Activated CD8-positive, alpha-beta memory T cell treated with anti-CD3 and anti-CD28 coated beads for 1 hour (primary cell): ENCODE results near the gene MRPL22.
"Not testable (repeated sequence)": the region's sequence is repeated elsewhere in the genome, so short reads cannot be mapped to it uniquely, and the experiment has no call there.

Experiments
- DNase-seq, 2 donors: peaks; one replicate each; pipeline ENCODE4 v3.0.0-alpha.2; 2020; ENCODE audit warnings: low read depth in 1 of 2; ENCODE audit errors: extremely low read depth in 1 of 2

The MRPL22 gene

GRCh38 chr5:154939387-154939786 is 1.5 kb upstream of the MRPL22 start:
- DNase-seq = not testable (repeated sequence)

DNA sequence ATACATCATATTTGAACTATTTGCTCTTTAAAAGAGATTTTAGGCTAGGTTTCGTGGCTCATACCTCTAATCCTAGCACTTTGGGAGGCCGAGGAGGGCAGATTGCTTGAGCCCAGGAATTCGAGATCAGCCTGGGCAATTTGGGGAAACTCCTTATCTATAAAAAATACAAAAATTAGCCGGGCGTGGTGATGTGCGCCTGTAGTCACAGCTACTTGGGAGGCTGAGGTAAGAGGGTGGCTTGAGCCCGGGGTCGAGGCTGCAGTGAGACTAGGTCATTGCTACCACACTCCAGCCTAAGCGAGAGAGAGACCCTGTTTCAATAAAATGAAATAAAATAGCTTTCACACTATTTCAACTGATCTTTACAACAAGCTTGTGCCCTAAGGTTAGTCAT is 500 bp upstream of the MRPL22 start:
- no peak for DNase-seq

- no peak for DNase-seq
Observed at GRCh38 chr5:154943527-154943926, 2.7 kb downstream of the MRPL22 start.

- no peak for DNase-seq
Observed at GRCh38 chr5:154944716-154945115, 3.8 kb downstream of the MRPL22 start.

GRCh38 chr5:154945695-154946301 is 4.9 kb downstream of the MRPL22 start:
- DNase-seq = no peak

GRCh38 chr5:154947778-154948177 is 6.9 kb downstream of the MRPL22 start:
- DNase-seq = no peak

DNA sequence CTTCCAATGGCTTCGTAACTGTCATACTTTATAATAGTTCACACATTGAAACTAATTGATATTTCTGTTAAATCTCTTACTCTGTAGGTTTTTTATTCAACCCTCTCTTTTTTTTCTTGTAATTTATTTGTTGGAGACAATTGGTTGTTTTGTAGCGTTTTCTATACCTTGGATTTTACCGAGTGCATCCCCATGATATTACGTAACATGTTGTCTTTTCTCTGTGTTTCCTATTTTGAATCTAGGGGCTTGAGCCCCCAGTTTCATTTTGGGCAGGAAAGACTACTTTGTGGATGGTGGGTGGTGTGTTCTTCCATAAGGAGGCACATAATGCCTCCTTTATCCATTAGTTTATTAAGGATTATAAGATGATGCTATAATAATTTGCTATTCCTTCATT is 7.4 kb downstream of the MRPL22 start:
- no peak for DNase-seq

- DNase-seq = no peak
Observed at GRCh38 chr5:154949781-154950180, 8.9 kb downstream of the MRPL22 start.

GRCh38 chr5:154956712-154957111 is 15.8 kb downstream of the MRPL22 start:
- DNase-seq = no peak

- DNase-seq = no peak
Observed at GRCh38 chr5:154962494-154962893, 21.6 kb downstream of the MRPL22 start.

GRCh38 chr5:154966081-154966841 is 25.4 kb downstream of the MRPL22 start:
- no peak for DNase-seq

- no peak for DNase-seq
Observed at GRCh38 chr5:154966874-154967273, 26.0 kb downstream of the MRPL22 start.

DNA sequence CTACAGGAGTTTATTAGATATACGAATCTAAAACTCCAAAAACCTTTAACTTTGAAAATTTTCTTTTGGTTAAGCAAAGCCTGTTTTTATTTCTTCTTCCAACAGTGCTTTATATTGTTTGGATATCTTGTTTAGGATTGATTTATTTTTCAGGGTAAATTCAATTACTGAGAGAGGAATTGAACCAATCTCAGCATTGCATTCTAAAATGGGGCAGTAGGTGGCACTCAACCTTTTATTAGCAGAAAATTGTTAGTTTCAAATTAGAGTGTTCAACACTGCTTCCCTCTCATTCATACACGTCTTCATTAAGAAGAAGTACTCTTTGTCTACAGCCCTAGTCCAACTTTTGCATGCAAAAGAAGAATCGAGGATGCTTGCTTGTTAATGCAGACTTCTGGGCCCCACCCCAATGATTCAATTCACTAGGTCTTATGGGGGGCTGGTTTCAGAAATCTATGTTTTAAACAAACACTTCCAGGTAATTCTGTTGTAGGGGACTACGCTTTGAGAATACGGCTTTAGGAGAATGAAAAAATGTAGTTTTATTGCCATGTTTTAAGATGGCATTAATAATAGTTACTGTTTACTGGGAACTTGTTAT is 26.6 kb downstream of the MRPL22 start:
- DNase-seq = no peak

DNA sequence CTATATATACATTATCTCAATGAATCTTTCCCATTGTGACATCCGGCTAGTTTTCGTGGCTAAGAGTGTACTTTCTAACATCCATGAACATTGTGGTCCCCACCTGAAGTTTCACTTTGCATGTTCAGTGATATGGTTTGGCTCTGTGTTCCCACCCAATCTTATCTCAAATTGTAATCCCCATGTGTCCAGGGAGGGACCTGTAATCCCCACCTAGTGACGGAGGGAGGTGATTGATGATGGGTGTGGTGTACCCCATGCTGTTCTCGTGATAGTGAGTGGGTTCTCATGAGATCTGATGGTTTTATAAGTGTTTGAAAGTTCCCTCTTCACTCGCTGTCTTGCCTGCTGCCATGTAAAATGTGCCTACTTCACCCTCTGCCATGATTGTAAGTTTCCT is 28.1 kb downstream of the MRPL22 start:
- no peak for DNase-seq

DNA sequence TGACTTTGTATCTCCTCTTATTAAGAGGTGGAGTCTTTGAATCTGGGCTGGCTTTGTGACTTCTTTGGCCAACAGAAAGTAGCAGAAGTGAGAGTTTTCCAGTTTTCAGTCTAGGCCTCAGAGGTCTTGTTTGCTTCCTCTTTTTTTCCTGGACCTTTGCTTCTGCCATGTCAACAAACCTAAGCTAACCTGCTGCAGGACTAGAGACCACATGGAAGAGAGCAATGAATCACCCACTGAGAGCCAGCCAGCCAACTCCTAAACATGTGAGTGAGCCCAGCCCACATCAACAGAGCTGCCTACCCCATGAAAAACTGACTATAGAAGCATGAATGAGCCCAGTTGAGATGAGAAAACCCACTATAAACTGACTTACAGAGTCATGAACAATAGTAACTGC is 29.9 kb downstream of the MRPL22 start:
- no peak for DNase-seq

GRCh38 chr5:154971501-154971900 is 30.6 kb downstream of the MRPL22 start:
- no peak for DNase-seq

- no peak for DNase-seq
Observed at GRCh38 chr5:154972476-154973080, 31.7 kb downstream of the MRPL22 start.

DNA sequence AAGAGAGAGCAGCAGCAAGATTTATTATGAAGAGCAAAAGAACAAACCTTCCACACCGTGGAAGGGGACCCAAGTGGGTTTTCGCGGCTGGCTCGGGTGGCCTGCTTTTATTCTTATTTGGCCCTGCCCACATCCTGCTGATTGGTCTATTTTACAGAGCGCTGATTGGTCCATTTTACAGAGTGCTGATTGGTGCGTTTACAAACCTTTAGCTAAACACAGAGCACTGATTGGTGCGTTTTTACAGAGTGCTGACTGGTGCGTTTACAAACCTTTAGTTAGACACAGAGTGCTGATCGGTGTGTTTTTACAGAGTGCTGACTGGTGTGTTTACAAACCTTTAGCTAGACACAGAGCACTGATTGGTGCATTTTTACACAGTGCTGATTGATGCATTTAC is 35.2 kb downstream of the MRPL22 start:
- not testable (repeated sequence) for DNase-seq

GRCh38 chr5:154977409-154977808 is 36.5 kb downstream of the MRPL22 start:
- no peak for DNase-seq

GRCh38 chr5:154978294-154978693 is 37.4 kb downstream of the MRPL22 start:
- DNase-seq = not testable (repeated sequence)

DNA sequence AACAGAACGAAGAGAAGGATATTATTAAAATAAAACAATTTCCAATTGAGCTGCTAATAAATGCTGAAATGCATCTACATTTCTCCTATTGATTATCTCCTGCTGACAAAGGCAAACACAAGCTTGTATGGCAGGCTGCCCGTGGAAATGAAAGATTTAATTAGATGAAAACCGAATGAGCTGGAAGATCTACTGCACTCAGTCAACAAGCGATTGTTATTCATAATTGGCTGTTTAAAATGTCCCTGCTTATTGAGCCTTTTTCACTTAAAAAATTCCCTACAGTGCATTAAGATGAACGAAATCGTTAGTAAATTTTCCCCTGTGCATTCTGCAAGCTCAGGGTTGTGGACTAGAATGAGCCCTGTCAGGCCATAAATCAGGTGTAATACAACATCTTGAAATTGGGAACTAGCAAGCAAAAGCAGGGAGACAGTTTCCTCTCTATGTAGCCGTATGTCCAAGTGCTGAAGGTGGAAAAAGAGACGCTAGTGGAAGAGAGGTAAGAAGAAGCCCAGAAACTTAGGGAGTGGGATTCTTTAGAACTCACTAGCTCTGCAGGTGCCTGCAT is 44.2 kb downstream of the MRPL22 start:
- no peak for DNase-seq
